ENCODE measurements around the gene DEPP1. TPM values are rescaled to one million over a fixed set of nuclear protein-coding genes. Genes with fewer than 3 reads are reported as not detected.

The DEPP1 gene
- total RNA-seq, 1 donor from 2014 or later: 21.9 TPM

DNA sequence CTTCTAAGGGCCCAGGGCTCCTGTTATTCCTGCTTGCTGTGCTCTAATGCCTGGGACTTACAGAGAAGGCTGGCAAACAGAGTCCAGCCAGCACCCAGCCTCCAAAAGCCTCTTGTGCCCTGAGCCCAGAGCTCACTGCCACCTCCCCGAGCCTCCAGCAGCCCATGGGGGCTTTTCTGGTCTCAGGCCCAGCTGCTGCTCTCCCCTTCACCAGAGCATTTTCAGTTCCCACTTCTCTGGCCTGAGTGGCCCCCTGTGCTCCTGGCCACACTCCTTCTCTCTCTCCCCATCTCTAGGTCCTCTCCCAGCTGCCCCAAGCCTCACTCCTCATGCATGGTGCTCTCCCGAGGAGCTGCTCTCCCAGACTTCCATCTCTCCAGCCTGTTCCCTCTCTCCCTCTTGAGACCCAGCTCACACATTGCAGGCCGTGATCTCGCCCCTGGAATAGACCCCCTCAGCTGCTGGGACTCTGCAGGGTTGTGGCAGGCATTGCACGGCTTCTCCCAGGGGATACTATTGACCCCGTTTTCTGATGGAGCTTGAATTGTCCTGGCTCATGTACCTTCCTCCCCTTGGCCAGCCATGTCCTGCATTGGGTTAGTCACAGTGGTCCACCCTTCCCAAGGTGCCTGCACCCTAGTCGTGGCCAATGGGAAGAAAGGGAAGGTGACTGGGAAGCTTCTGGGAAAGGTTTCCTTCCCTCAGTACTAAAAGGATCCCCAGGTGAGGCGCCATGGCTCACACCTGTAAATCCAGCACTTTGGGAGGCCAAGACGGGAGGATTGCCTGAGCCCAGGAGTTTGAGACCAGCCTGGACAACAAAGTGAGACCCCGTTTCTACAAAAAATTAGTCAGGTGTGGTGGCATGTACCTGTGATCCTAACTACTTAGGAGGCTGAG lies 28.0 kb downstream of the DEPP1 start:
- Histone ChIP-seq H3K4me3 (ENCODE audit: low read depth, low read length) (no peak overlapping the region), H3K36me3 (ENCODE audit: control insufficient read depth, insufficient read depth, low read length) (no peaks in the 10 kb centered on the region), H3K27me3 (ENCODE audit: control insufficient read depth, insufficient read depth, low read length) (no peaks in the 10 kb centered on the region)
- TF ChIP-seq CTCF (IDR thresholded peaks at IDR 0.05; ENCODE audit: insufficient read depth, low read length, poor library complexity, severe bottlenecking): no peak
- no peak for DNase-seq (ENCODE audit: low read depth)

GRCh38 chr10:44949915-44950314 lies 28.7 kb downstream of the DEPP1 start:
- H3K27me3 ChIP-seq (ENCODE audit: control insufficient read depth, insufficient read depth, low read length): no peaks in the 10 kb centered on the region
- no peak for TF ChIP-seq CTCF (IDR thresholded peaks at IDR 0.05; ENCODE audit: insufficient read depth, low read length, poor library complexity, severe bottlenecking)

DNA sequence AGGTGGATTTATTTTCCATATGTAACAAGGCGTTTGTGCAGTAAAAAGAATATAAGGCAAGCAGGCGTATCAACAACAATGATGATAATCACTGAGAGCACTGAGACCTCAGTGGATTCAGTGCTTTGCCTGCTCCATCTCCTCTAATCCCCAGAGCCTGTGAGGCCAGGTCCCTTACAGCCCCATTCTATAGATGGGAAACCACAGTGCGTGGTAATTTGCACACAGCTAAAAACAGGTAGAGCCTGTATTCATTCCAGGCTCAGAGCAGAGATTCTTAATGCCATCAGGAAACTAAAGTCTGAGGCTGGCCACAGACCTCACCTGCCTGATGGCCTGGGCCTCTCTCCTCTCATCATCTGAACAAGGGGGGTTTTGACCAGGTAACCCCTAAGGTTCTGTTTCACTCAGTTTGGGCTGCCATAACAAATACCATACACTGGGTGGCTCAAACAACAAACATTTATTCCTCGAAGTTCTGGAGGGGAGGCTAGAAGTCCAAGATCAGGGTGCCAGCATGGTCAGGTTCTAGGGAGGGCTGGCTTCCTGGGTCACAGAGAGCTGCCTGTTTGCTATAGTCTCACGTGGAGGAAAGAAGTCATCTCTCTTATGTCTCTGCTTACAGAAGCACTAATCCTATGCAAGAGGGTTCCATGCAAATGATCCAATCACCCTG lies 29.3 kb downstream of the DEPP1 start:
- no peak for DNase-seq (ENCODE audit: low read depth)
- TF ChIP-seq CTCF (IDR thresholded peaks at IDR 0.05; ENCODE audit: insufficient read depth, low read length, poor library complexity, severe bottlenecking): no peak
- Histone ChIP-seq H3K4me3 (ENCODE audit: low read depth, low read length) (no peak overlapping the region), H3K36me3 (ENCODE audit: control insufficient read depth, insufficient read depth, low read length) (no peaks in the 10 kb centered on the region), H3K27me3 (ENCODE audit: control insufficient read depth, insufficient read depth, low read length) (no peaks in the 10 kb centered on the region)

More at GRCh38 chr10:44949915-44950314, 28.7 kb downstream of the DEPP1 start:
- no peak overlapping the region for H3K4me3 ChIP-seq (ENCODE audit: low read depth, low read length)
- H3K36me3 ChIP-seq (ENCODE audit: control insufficient read depth, insufficient read depth, low read length): no peaks in the 10 kb centered on the region
- DNase-seq (ENCODE audit: low read depth): no peak

GRCh38 chr10:44948642-44949041 lies 30.0 kb downstream of the DEPP1 start:
- Histone ChIP-seq H3K4me3 (ENCODE audit: low read depth, low read length) (no peak overlapping the region), H3K27me3 (ENCODE audit: control insufficient read depth, insufficient read depth, low read length) (no peaks in the 10 kb centered on the region), H3K36me3 (ENCODE audit: control insufficient read depth, insufficient read depth, low read length) (no peaks in the 10 kb centered on the region)
- no peak for DNase-seq (ENCODE audit: low read depth)
- no peak for TF ChIP-seq CTCF (IDR thresholded peaks at IDR 0.05; ENCODE audit: insufficient read depth, low read length, poor library complexity, severe bottlenecking)

GRCh38 chr10:44947371-44948152 lies 31.0 kb downstream of the DEPP1 start:
- no peak overlapping the region for H3K4me3 ChIP-seq (ENCODE audit: low read depth, low read length)
- no peaks in the 10 kb centered on the region for H3K36me3 ChIP-seq (ENCODE audit: control insufficient read depth, insufficient read depth, low read length)
- DNase-seq (ENCODE audit: low read depth): no peak
- no peaks in the 10 kb centered on the region for H3K27me3 ChIP-seq (ENCODE audit: control insufficient read depth, insufficient read depth, low read length)
- no peak for TF ChIP-seq CTCF (IDR thresholded peaks at IDR 0.05; ENCODE audit: insufficient read depth, low read length, poor library complexity, severe bottlenecking)
